Colonic mucosa (tissue), 4 donors: ENCODE data around the gene DPP7. TPM values are rescaled to one million over a fixed set of nuclear protein-coding genes. Genes with fewer than 3 reads are reported as not detected.

ENCODE experiments used
- DNase-seq: peaks from one replicate; pipeline ENCODE4 v3.0.0-alpha.2; 2020
- H3K27ac ChIP-seq: fragments of 200-600 bp; one replicate; pipeline ENCODE4 v1.8.0; 2021
- H3K27me3 ChIP-seq: fragments of 200-600 bp; one replicate; pipeline ENCODE4 v1.8.0; 2021
- H3K36me3 ChIP-seq: fragments of 200-600 bp; one replicate; pipeline ENCODE4 v1.8.0; 2021
- H3K4me1 ChIP-seq: fragments of 200-600 bp; one replicate; pipeline ENCODE4 v1.8.0; 2021; ENCODE audit warnings: mild to moderate bottlenecking
- H3K4me3 ChIP-seq: fragments of 200-600 bp; one replicate; pipeline ENCODE4 v1.8.0; 2021
- H3K9ac ChIP-seq, 2 donors: one replicate each; pipeline ENCODE4 v1.7.0; 2013; ENCODE audit warnings: control low read depth in 2 of 2, low read depth in 2 of 2, low read length in 2 of 2
- H3K9me3 ChIP-seq: fragments of 200-600 bp; one replicate; pipeline ENCODE4 v1.8.0; 2021
- intact Hi-C: fragments of 100-400 bp; cut with DNase I; formaldehyde crosslinking; loops from one replicate; pipeline ENCODE4 v1.14.1; 2022
- total RNA-seq, 2 donors: library from RNA; stranded (reverse); fragmentation: NEBNext Ultra II Directional in 1 of 2; extraction: Animal tissue kit (Norgen Biotek cat#: 25700) in 1 of 2; gene quantifications; one replicate each; pipeline ENCODE4 v1.2.1, GENCODE V29; 2021
- TF ChIP-seq, protein P1 (sequence below): fragments of 200-600 bp; IDR thresholded peaks from one replicate; pipeline ENCODE4 v1.8.0; 2022; ENCODE audit warnings: antibody characterized with exemption, mild to moderate bottlenecking
- donor health status: healthy.
- donor health status: DM: no; HTN: no; CAD: no.
- donor health status: DM: no; HTN: no; CAD: no.

DPP7 gene
- total RNA-seq, 2 donors from 2014 or later = 46.2 to 52.5 TPM

DNA sequence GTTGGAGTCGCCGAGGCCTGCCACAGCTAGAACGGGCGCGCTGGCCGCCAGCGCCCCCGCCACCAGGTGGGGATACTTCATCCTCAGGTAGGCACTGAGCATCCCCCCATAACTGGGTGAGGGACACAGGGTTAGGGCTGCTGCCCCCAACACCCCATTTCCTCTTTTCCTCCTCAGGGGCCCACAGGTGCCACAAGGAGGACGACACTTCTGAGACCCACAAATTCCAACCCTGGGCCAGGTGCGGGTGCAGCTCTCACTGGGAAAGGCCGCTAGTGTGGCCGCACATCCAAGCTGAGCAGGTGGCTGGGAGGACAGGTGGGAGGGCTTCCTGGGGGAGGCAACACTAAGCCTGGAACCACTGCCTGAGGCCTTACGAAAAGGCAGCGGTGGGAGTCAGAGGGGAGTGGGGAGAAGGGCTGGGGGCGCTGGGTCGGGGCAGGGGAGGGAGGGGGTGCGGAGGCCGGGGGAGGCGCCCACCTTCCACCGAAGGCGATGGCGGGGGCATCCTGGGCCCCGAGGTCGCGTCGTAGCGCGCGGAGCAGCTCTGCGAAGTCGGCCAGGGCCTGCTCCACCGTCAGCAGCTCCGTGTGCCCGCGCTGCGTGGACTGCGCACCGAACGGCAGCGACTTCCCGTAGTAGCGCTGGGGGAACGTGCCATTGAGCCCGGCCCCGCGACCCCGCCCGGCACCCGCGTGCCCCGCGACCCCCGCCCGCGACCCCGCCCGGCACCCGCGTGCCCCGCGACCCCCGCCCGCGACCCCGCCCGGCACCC, 961 bp downstream of the DPP7 start:
- H3K9ac ChIP-seq = no peak overlapping the region
- no peak overlapping the region for H3K27ac ChIP-seq
- no peaks in the 10 kb centered on the region for H3K36me3 ChIP-seq
- peaks cover 4% of the 10 kb centered on the region for H3K27me3 ChIP-seq
- TF ChIP-seq, protein P1, sequence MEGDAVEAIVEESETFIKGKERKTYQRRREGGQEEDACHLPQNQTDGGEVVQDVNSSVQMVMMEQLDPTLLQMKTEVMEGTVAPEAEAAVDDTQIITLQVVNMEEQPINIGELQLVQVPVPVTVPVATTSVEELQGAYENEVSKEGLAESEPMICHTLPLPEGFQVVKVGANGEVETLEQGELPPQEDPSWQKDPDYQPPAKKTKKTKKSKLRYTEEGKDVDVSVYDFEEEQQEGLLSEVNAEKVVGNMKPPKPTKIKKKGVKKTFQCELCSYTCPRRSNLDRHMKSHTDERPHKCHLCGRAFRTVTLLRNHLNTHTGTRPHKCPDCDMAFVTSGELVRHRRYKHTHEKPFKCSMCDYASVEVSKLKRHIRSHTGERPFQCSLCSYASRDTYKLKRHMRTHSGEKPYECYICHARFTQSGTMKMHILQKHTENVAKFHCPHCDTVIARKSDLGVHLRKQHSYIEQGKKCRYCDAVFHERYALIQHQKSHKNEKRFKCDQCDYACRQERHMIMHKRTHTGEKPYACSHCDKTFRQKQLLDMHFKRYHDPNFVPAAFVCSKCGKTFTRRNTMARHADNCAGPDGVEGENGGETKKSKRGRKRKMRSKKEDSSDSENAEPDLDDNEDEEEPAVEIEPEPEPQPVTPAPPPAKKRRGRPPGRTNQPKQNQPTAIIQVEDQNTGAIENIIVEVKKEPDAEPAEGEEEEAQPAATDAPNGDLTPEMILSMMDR = no peak
- peak overlapping the region; percentile 19 for H3K4me3 ChIP-seq
- no peaks in the 10 kb centered on the region for H3K4me1 ChIP-seq
- intact Hi-C loops = no loop called here
- no peaks in the 10 kb centered on the region for H3K9me3 ChIP-seq
- DNase-seq = no peak

DNA sequence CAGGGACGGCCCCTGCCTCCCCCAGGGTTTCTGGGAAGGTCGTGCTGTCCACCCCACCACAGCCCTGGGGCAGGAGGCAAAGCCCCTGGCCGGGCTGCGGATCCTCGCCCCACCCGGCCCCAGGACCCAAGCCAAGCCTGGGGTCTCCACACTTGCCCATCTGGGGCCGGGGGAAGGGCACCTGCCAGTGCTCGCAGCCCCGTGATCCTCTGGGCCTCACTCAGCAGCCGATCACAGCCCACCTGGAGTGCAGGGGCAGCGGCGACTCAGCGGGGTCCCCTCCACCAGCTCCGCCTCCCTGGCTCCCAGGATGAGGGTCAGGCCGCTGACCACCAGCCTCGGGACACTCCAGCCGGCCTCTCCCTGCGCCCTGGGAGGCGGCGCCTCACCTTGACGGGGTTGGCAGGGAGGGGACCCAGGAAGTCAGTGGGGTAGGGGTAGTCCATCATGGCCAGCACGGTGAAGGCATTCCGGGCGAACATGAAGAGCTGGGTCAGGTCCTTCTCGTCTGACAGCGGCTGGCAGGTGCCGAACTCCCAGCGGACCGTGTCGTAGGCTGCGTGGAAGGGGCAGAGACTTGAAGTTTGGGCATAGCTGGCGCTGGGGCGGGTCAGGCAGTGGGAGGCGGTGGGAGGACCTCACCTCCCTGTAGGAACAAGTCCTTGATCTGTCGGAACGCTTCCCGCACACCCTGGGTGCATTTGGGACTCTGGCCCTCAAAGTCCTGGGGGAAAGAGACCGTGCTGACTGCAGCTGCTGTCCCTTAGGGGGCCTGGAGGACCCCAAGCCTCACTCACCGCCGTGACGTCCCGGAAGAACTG, 1.8 kb downstream of the DPP7 start:
- Histone ChIP-seq H3K9ac (no peak overlapping the region), H3K9me3 (no peaks in the 10 kb centered on the region), H3K27ac (no peak overlapping the region), H3K36me3 (no peaks in the 10 kb centered on the region), H3K4me1 (no peaks in the 10 kb centered on the region), H3K4me3 (no peak overlapping the region), H3K27me3 (peaks cover 4% of the 10 kb centered on the region)
- intact Hi-C loops = no loop called here
- TF ChIP-seq, protein P1 = no peak
- DNase-seq = no peak

DNA sequence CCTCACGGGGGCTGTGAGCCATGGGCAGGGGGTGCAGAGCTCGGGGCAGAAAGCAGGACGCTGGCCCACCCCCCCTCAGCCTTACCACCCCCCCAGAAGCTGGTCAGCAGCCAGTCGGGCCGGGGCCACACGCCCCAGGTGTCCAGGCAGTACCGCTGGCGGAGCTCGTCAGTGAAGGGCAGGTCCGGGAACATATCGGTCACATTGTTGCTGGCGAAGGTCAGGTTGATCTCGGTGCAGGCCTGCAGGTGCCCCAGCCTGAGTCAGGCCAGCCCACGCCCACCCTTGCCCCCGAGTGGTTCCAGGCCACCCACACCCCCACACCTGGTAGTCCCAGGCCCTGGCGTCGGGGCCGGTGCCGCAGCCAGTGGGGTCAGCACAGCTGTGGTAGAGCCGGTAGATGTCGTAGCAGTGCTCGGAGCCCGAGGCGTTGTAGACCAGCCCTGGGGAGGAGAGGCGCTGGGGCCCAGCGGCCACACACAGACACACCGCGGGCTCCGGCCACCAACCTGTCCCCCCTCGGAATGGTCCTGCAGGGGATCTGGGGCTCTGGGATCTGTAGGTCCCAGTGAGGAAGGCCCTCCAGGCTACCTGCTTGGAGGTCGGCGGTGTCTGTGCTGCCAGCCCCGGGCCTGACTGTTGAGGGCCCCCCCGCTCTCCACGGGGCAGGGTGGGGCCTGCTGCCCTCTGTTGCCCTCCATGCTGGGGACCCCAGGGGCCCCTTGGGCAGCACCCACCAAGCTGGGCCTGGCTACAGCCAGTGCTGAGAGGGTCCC, 2.6 kb downstream of the DPP7 start:
- Histone ChIP-seq H3K4me3 (no peak overlapping the region), H3K27ac (no peak overlapping the region), H3K9me3 (no peaks in the 10 kb centered on the region), H3K9ac (no peak overlapping the region), H3K27me3 (peaks cover 4% of the 10 kb centered on the region), H3K4me1 (no peaks in the 10 kb centered on the region), H3K36me3 (no peaks in the 10 kb centered on the region)
- DNase-seq = no peak
- intact Hi-C loops = no loop called here
- TF ChIP-seq, protein P1 = no peak

DNA sequence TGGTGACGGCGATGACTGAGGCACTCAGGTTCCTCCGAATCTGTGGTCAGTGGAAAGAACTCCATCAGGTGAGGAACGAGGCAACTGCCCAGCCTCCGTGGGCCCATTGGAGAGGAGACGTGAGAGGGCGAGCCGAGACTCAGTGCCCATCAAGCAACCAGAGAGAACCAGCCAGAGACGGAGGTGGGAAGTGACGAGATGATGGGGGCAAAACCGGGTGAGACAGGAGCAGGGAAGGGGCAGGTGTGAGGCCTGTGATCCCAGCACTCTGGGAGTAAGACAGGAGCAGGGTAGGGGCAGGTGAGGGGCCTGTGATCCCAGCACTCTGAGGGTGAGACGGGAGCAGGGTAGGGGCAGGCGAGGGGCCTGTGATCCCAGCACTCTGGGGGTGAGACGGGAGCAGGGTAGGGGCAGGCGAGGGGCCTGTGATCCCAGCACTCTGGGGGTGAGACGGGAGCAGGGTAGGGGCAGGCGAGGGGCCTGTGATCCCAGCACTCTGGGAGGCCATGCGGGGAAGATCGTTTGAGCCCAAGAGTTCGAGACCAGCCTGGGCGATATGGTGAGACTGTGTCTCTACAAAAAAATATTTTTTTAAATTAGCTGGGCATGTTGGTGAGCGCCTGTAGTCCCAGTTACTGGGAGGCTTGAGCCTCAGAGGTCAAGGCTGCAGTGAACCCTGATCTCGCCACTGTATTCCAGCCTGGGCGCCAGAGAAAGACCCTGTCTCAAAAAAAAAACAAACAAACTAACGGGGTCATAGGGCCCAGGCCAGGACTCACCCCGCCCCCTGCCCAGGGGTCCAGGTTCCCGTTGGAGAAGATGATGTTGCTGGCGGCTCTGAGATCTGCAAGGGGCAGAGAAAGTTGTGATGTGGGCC, 3.4 kb downstream of the DPP7 start:
- H3K9me3 ChIP-seq = no peaks in the 10 kb centered on the region
- H3K36me3 ChIP-seq = no peaks in the 10 kb centered on the region
- TF ChIP-seq, protein P1 = no peak
- H3K27me3 ChIP-seq = peaks cover 4% of the 10 kb centered on the region
- no peak overlapping the region for H3K4me3 ChIP-seq
- no peak overlapping the region for H3K9ac ChIP-seq
- no peak for DNase-seq
- no peaks in the 10 kb centered on the region for H3K4me1 ChIP-seq
- H3K27ac ChIP-seq = no peak overlapping the region
- intact Hi-C loops = no loop called here
